ENCODE results near the gene CALD1. TPM values are rescaled to one million over a fixed set of nuclear protein-coding genes. Genes with fewer than 3 reads are reported as not detected.

CALD1 gene
- total and polyA plus RNA-seq, 7 donors = 34.7 to 2,150 (median 1,069) TPM

DNA sequence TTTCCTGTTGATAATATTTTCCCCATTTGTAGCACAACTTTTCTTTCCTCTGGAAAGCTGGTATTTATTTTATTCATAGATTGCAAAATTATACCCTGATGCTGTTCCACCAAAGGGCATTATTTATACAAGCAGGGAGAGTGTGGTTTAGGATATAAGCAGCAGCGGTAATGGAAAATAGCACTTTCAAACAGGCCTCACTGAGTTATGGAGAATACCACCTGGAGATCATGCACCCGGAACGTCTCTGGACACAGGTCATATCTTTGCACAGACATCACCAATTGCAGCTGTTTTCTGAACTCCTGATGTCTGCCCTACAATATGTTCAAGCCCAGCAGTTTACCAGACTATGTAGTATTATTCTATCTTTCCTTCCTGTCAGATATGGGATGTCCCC, 2.0 kb upstream of the CALD1 start:
- H3K27me3 ChIP-seq = no peaks in the 10 kb centered on the region
- DNase-seq = no peak
- no peak for TF ChIP-seq POLR2A (IDR thresholded peaks at IDR 0.05)
- TF ChIP-seq POLR2AphosphoS5 (IDR thresholded peaks at IDR 0.05) = no peak
- intact Hi-C loops (cut with DNase I) = loop anchor here (5.0 to 10.0 kb wide), 2 partner anchors 55 to 387 kb away; no protein-coding TSS in a partner anchor
- H3K4me3 ChIP-seq = no peak overlapping the region
- H3K36me3 ChIP-seq = no peaks in the 10 kb centered on the region
- WGBS, 2 donors = 83 to 85% methylated on average over 3 of the region's 3 CpGs
- H3K4me1 ChIP-seq = peaks cover 0 to 28% (median 17%) of the 10 kb centered on the region in 4 donors
- H3K9me3 ChIP-seq = no peaks in the 10 kb centered on the region
- peak overlapping the region; percentile 91 to 94 (median 93) for H3K27ac ChIP-seq

DNA sequence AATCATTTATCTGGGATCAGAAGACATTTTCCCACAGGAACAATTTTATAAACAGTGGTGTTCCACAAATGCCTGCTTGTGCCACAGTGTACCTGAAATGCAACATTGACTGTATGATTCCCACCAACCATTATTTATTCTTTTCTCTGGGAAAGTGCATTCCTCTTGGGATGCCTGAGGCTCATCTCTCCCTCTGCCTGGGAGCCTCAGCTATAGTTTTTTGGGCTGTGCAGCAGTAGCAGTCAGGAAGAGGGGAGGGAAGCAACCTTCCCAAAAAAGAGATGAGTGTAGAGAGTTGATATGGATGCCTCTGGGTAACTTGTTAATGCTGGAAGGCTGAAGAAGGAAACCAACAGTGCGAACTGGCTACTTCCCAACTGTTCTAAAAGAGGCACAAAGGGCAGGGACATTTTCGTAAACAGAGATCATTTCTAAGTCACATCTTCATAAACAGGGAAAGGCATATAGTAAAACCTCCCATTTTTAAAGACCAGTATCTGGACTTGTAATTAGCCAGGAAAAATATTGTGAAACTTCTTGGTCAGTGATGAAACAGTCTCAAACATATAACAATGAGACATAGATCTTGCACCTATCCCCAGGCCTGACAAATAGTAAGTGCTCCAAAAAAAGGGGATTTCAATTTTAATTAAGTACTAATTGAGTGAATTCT, 1.4 kb upstream of the CALD1 start:
- Histone ChIP-seq H3K4me3 (peak overlapping the region in 1 of 4 donors; percentile 65), H3K27me3 (no peaks in the 10 kb centered on the region), H3K27ac (peak overlapping the region; percentile 91 to 94 (median 93)), H3K4me1 (peaks cover 0 to 29% (median 17%) of the 10 kb centered on the region in 4 donors), H3K36me3 (peaks cover 0 to 4% (median 0%) of the 10 kb centered on the region in 4 donors), H3K9me3 (no peaks in the 10 kb centered on the region)
- DNase-seq = no peak
- intact Hi-C loops (cut with DNase I) = loop anchor here (2.0 to 10.0 kb wide), 4 partner anchors 56 to 387 kb away; partner anchors contain the start of gene AGBL3
- no peak for TF ChIP-seq EP300 (IDR thresholded peaks at IDR 0.05)
- peak in 1 of 4 donors; percentile 23 for TF ChIP-seq POLR2AphosphoS5 (IDR thresholded peaks at IDR 0.05)
- WGBS, 2 donors = 55 to 74% methylated on average over 2 of the region's 2 CpGs

DNA sequence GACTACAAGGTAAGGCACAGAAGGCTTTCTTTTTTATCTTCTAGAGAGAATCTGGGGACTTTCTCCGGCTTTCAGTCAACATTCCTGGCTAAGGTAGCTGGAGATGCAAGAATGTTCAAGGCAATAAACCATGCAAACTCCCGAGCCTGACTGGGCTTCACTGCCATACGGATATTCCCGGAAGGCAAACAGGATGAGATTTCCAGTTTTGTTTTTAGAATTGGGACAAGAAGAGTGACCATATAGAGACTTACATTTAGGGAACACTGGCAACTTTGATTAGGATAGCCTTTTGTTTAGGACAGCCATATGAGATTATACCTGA, 269 bp downstream of the CALD1 start:
- TF ChIP-seq EP300 (IDR thresholded peaks at IDR 0.05) = no peak
- TF ChIP-seq, protein P1, sequence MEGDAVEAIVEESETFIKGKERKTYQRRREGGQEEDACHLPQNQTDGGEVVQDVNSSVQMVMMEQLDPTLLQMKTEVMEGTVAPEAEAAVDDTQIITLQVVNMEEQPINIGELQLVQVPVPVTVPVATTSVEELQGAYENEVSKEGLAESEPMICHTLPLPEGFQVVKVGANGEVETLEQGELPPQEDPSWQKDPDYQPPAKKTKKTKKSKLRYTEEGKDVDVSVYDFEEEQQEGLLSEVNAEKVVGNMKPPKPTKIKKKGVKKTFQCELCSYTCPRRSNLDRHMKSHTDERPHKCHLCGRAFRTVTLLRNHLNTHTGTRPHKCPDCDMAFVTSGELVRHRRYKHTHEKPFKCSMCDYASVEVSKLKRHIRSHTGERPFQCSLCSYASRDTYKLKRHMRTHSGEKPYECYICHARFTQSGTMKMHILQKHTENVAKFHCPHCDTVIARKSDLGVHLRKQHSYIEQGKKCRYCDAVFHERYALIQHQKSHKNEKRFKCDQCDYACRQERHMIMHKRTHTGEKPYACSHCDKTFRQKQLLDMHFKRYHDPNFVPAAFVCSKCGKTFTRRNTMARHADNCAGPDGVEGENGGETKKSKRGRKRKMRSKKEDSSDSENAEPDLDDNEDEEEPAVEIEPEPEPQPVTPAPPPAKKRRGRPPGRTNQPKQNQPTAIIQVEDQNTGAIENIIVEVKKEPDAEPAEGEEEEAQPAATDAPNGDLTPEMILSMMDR (IDR thresholded peaks at IDR 0.05) = no peak
- TF ChIP-seq POLR2AphosphoS5 (IDR thresholded peaks at IDR 0.05) = no peak
- no peak for TF ChIP-seq POLR2A (IDR thresholded peaks at IDR 0.05)
- Histone ChIP-seq H3K27ac (peak overlapping the region; percentile 91 to 94 (median 93)), H3K4me1 (peaks cover 0 to 44% (median 28%) of the 10 kb centered on the region in 4 donors), H3K9me3 (no peaks in the 10 kb centered on the region), H3K27me3 (no peaks in the 10 kb centered on the region), H3K36me3 (peaks cover 0 to 7% (median 0%) of the 10 kb centered on the region in 4 donors), H3K4me3 (peak overlapping the region; percentile 52 to 66 (median 66))
- 8 to 40% methylated on average over 4 of the region's 4 CpGs for WGBS, 2 donors
- DNase-seq = no peak
- intact Hi-C loops (cut with DNase I) = loop anchor here (1.0 to 10.0 kb wide), 6 partner anchors 55 to 385 kb away; partner anchors contain the start of gene AGBL3

DNA sequence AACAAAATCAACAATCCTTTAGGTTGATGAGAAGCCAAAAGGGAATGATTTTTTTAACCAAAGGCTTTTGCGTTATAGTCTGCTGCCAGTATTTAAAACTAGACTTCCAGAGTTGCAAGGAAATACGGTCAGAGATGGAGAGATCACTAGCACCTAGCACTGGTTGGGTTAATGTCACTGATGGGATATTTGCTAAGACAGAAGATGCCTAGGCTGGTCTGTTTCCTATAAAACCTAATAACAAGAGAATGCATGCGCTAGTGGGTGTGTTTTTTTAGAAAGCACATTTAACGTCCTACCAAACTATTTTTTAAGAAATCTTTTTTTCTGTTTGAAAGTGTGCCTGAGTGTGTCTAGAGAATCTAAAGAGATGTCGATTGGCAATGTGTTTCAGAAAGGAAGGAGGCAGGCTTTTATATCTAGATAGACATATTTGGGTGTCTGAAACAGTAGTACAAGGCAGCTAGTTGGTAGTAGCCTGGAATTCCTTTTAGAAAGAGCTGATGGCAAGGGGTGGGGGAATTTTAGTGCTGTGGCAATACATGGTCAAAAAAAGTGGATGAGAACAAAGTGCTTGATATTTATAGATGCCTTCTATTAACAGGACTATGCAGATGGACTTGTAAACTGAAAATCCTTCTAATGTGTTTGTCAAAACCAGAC, 863 bp downstream of the CALD1 start:
- peaks cover 0 to 7% (median 0%) of the 10 kb centered on the region in 4 donors for H3K36me3 ChIP-seq
- no peak for TF ChIP-seq POLR2A (IDR thresholded peaks at IDR 0.05)
- TF ChIP-seq, protein P1 (IDR thresholded peaks at IDR 0.05) = no peak
- TF ChIP-seq POLR2AphosphoS5 (IDR thresholded peaks at IDR 0.05) = peak in 1 of 4 donors; percentile 47
- no peak for TF ChIP-seq EP300 (IDR thresholded peaks at IDR 0.05)
- intact Hi-C loops (cut with DNase I) = loop anchor here (1.0 to 5.0 kb wide), 2 partner anchors 112 to 152 kb away; no protein-coding TSS in a partner anchor
- 25 to 52% methylated on average over 5 of the region's 5 CpGs for WGBS, 2 donors
- no peak for DNase-seq
- no peaks in the 10 kb centered on the region for H3K9me3 ChIP-seq
- peak overlapping the region; percentile 91 to 94 (median 93) for H3K27ac ChIP-seq
- H3K27me3 ChIP-seq = no peaks in the 10 kb centered on the region
- H3K4me1 ChIP-seq = peaks cover 0 to 50% (median 34%) of the 10 kb centered on the region in 4 donors
- peak overlapping the region; percentile 52 to 66 (median 66) for H3K4me3 ChIP-seq

DNA sequence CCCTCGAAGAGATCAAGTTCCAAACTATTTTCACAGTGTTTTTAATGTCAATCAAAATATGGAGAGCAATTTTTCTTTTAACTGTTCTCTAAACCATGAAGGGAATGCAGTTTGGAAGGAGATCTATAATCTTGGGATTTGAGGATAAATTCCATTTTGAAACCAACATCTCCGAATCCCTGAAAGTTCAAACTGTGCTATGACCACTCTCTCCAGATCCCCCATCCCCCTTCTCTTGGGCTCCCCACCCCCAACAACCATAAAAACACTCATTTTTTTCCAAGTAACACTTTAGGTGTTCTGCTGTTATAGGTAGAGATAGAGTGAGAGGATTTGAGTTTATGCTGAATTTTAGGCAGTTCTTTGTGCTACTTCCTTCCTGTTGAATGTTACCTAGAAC, 1.7 kb downstream of the CALD1 start:
- no peak for DNase-seq
- Histone ChIP-seq H3K9me3 (no peaks in the 10 kb centered on the region), H3K27ac (peak overlapping the region; percentile 91 to 94 (median 93)), H3K4me3 (peak overlapping the region; percentile 52 to 66 (median 66)), H3K4me1 (peaks cover 0 to 58% (median 42%) of the 10 kb centered on the region in 4 donors), H3K36me3 (peaks cover 0 to 7% (median 0%) of the 10 kb centered on the region in 4 donors), H3K27me3 (no peaks in the 10 kb centered on the region)
- intact Hi-C loops (cut with DNase I) = loop anchor here (5.0 kb wide), 1 partner anchor 111 kb away; no protein-coding TSS in a partner anchor
- 54% methylated on average over 2 of the region's 2 CpGs for WGBS, 2 donors
- peak in 1 of 4 donors; percentile 22 for TF ChIP-seq POLR2AphosphoS5 (IDR thresholded peaks at IDR 0.05)
- TF ChIP-seq, protein P1 (IDR thresholded peaks at IDR 0.05) = no peak
